GM19438 (cell line): ENCODE measurements around the gene NOC2L.
"Not testable (repeated sequence)": the region's sequence is repeated elsewhere in the genome, so short reads cannot be mapped to it uniquely, and the experiment has no call there.

Experiments used
- ATAC-seq: cut with Tn5 transposase; IDR thresholded peaks from one replicate; pipeline ENCODE4 v1.9.1; 2021; ENCODE audit warnings: low read depth; ENCODE audit not compliant: unreplicated experiment

Gene NOC2L

DNA sequence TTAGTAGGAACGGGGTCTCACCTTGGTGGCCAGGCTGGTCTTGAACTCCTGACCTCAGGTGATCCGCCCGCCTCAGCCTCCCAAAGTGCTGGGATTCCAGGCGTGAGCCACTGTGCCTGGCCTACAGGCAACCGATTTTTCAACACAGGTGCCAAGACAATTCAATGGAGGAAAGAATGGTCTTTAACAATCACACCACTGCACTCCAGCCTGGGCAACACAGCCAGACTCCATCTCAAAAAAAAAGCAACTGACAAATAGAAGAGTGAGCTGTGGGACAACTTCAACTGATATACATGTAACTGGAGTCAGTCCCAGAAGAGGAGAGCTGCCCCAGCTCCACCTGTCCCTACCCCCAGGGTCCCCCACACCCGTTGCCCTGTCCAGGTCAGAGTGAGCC lies 35.5 kb upstream of the NOC2L start:
- ATAC-seq: not testable (repeated sequence)

DNA sequence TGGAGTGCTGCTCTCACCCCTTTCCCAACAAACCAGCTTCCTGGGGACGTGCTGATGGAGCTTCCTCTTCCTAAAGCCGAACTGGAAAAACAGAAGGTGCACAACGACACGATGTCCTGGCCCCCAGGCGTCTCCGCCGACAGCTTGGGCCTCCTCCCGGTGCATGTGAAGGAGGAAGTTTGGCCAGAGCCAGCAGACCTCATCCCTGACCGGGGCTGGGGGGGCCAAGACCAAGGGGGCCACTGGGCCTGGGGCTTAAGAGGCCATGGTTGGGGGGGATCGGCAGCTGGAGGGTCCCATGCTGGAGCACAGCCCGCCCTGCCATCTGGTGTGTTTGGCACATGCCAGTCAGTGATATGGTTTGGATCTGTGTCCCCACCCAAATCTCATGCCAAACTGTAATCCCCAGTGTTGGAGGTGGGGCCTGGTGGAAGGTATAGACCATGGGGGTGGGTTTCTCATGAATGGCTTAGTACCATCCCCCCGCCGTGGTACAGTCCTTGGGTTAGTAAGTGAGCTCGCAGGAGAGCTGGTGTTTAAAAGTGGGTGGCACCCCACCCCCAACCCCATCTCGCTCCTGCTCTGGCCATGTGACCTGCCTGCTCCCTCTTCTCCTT lies 34.4 kb upstream of the NOC2L start:
- ATAC-seq: no peak

DNA sequence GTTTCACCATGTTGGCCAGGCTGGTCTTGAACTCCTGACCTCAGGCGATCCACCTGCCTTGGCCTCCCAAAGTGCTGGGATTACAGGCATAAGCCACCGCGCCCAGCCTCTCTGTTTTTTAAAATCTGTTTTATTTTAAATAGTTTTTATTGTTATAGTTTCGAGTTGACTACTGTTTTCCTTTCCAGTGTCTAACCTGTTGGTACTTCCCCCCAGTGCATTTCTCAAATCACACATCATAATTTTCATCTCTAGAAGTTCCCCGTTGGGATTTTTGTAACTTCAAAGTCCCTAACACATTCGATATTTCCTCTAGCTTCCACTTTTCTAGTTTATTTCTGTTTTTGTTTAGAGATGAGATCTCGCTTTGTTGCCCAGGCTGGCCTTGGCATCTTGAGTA lies 33.3 kb upstream of the NOC2L start:
- no peak for ATAC-seq

DNA sequence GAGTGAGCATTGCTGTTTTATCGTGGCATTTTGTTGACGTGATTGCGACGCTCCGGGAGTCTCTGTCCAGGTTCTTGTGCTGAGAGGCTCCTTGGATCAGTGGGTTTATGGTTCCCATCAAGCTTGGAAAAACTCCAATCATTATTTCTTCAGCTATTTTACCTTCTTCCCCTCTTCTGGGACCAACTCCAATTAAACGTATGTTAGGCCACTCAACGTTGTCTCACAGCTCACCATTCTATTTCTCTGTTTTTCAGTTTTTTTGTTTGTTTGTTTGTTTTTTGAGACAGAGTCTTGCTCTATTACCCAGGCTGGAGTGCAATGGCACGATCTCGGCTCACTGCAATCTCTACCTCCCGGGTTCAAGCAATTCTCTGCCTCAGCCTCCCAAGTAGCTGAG lies 32.8 kb upstream of the NOC2L start:
- no peak for ATAC-seq

DNA sequence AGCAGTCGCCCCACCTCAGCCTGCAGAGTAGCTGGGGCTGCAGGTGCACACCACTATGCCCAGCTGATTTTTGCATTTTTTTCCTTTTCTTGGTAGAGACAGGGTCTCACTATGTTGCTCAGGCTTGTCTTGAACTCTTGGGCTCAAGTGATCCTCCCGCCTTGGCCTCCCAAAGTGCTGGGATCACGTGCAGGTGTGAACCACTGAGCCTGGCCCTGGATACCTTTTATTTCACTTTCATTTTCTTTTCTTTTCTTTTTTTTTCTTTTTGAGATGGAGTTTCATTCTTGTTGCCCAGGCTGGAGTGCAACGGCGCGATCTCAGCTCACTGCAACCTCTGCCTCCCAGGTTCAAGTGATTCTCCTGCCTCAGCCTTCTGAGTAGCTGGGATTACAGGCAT lies 32.2 kb upstream of the NOC2L start:
- ATAC-seq: not testable (repeated sequence)

DNA sequence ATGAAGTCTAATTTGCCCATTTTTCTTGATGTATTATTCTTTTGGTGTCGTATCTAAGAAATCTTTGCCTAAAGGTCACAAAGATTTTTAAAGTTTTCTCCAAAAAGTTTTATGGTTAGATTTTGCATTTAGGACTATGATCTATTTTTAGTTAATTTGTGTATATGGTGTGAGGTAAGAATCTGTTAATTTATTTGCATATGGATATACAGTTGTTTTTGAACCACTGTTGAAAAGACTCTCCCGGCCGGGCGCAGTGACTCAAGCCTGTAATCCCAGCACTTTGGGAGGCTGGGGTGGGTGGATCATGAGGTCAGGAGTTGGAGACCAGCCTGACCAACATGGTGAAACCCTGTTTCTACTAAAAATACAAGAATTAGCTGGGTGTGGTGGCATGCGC lies 29.0 kb upstream of the NOC2L start:
- not testable (repeated sequence) for ATAC-seq

DNA sequence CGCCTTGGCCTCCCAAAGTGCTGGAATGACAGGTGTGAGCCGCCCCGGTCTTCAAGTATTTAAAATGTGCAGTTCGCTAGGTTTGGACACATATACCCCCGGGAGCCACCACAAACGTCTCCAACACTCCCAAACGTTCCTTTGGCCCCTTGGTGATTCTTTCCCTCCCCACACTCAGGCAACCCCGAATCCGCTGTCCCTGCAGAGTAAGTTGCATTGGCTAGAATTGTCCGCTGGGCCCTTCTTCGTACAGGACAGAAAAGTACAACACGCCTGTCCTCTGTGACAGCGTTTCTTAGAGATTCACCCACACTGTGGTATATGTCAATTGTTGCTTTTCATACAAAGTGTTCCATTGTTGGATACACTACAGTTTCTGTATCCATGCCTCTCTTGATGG lies 26.1 kb upstream of the NOC2L start:
- ATAC-seq: no peak

DNA sequence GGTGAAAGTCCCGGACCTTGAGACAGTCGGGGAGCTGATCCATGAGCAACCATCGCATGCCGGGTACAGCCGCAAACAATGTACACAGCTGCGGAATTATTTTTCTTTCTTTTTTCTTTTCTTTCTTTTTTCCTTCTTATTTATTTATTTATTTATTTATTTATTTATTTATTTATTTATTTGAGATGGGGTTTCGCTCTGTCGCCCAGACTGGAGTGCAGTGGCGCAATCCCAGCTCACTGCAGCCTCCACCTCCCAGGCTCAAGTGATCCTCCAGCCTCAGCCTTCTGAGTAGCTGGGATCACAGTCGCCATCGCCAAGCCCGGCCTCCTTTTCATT lies 25.4 kb upstream of the NOC2L start:
- no peak for ATAC-seq

DNA sequence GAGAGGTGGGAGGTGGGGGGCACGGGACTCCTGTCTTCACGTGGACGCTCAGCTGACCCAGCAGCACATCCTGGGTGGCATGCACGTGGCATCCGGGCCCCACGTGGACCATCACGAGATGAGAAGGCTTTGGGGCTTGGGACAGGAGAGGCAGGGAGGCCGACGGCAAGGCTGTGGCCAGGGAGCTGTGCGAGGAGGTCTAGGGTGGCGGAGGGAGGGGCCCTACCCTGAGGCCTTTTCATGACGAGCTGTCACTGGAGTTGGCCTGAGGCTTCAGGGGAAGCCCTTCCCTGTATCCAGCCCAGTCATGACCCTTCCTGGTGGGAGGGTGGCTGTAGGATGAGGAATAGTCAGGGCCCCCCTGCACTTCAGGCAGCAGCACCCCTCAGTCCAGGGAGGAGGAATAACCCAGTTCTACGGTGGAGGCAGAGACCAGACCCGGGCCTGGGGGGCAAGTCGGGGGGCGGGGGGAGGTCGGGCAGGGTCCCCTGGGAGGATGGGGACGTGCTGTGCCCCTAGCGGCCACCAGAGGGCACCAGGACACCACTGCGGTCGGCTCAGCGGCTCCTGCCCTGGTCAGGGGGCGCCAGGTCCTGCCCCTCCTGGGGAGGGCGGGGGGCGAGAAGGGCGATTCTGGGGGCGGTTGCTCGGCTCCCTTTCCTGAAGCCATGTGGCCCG lies 24.9 kb upstream of the NOC2L start:
- no peak for ATAC-seq

DNA sequence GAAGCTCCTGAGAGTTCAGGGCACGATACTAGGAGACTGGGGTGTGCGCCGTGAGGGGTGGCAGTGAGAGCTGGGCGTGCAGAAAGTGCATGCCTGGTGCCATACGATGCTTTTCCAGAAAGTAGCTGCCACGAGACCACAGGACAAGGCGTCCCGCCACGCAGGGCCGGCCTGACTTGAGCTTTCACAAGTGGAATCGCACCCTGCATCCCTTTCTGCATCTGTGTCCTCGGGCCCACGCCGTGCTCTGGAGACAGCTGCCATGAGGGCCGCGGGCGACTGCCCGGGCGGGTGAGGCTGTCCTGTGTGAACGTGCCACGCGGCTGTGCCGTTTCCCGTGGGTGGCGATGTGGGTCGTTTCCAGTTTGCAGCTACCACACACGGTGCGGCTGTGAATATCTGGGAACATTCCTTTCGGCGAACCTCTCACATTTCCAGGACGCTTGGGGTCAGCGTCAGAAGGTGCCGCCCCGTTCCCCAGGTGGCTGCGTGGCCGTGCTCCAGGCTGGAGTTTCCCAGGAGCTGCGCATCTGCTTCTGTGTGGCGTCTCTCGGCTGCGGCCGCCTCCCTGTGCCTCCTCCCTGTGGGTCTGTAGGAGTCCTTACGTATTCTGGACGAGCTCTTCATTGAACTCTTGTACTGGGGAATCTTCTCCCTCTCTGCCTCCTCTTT lies 23.8 kb upstream of the NOC2L start:
- ATAC-seq: no peak

DNA sequence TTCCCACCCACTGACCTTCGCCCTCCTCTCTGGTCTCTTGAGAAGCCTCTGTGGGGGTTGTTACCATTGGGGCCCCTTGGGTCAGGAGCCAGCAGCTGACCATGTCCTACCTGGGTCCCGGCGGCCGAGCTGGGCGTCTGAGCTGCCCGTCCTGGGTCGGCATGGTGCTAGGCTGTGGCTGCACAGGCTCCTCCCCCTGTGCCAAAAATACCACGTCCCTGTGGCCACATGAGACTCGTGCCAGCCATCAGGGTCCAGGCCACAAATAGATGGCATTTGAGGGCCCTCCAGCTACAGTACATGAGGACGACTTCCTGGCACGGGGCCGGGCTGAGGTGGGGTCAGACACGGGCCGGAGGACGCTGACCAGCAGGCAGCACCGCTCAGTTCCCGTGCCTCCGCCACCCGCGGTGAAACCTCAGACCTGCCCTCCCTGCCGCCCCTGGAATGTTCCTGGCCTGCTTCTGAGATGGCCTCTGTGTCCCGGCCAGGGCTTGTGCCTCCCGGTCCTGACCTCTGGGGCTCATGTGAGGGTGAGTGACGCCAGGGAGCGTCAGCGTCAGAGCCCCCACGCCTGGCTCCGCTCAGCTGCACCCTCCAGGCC lies 23.0 kb upstream of the NOC2L start, which contains the start of gene PERM1:
Gene PERM1, minus strand, starts transcription at position 139 of the 604 bp plus-strand sequence. CDS start 1,064 bp downstream, outside the sequence.
- ATAC-seq: no peak

DNA sequence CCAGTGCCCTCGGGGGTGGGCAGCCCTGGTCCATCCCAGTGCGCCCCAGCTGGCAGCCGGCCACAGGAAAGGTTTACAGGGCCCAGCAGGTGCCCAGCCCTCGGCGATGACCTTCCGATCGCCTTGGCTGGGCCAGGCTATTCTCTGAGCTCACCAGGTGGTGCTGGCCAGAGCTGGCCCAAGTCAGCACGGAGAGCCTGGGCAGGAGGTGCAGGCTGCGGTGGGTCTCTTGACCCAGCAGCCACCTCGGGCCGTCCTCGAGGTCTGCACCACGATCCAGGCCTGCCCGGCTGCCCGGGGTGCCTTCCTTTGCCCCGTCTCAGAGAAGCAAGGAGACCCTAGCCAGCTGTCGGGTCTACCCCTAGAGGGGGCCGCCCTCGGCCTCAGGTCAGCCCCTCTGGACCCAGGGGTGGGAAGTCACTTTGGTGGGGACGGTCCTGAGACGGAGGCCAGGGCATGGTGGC lies 22.5 kb upstream of the NOC2L start:
- no peak for ATAC-seq

DNA sequence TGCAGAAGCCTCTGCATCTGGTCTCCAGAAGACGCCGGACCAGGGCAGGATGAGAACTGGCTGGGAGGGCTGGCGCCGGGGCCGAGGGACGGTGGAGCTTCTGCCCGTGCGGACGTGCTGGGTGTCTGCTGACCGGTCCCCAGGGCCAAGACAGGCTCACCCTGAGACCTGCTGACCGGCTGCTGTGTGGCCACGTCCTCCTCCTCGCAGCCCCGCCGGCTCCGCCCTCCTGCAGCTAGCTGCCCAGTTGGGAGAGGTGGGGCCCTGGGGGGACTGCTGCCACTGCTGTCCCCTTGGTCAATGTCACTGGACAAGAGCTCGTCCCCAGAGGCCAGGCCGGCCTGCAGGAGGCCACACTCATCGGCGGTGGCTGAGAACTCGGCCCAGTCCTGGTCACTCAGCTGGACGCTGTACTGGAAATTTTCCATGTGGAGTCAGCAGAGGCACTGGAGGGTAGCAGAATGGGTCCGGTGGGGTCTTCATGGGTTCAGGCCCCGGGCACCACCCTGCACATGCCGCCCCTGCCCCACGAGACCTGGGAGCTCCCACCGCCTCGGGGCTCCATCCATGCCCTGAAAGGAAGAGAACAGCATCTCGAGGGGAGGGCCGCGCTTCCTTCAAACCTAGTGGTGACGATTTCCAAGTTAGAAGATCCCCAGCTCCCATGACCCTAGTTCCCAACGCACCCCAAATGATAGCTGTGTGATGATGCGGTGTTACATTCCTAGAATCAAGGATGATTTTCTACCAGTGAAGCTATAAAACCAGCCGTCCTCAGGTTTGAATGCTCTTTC lies 21.7 kb upstream of the NOC2L start:
- ATAC-seq: no peak

DNA sequence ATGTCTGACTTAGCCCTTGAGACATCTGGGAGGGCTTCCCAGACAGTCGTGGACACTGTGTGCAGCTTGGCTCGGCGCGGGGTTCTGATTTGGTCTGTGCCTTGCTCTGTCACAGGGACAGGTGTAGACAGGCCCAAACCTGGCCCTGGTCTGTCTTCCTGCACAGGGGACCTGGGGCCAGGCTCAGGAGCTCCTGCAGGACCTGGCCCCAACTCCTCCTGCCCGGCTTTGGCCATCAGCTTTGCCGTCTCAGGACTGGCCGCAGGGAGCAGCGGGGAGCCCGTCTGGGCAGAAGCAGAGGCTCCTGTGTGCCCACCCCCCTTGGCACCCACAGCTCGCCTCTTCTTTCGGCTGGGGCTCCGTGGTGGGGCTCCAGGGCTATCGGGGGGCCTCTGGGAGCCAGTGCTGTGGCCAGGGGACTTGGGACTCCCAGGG lies 21.1 kb upstream of the NOC2L start:
- no peak for ATAC-seq

DNA sequence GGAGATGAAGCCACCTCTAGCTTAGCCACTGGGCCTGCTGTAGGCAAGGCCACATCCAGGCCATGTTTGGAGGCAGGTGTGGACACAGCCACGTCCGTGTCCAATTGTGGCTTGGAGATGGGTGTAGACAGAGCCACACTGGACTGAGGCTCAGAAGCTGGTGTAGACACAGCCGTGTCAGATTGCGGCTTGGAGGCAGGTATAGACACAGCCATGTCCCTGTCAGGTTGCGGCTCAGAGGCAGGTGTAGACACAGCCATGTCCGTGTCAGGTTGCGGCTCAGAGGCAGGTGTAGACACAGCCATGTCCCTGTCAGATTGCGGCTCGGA lies 20.7 kb upstream of the NOC2L start:
- no peak for ATAC-seq

DNA sequence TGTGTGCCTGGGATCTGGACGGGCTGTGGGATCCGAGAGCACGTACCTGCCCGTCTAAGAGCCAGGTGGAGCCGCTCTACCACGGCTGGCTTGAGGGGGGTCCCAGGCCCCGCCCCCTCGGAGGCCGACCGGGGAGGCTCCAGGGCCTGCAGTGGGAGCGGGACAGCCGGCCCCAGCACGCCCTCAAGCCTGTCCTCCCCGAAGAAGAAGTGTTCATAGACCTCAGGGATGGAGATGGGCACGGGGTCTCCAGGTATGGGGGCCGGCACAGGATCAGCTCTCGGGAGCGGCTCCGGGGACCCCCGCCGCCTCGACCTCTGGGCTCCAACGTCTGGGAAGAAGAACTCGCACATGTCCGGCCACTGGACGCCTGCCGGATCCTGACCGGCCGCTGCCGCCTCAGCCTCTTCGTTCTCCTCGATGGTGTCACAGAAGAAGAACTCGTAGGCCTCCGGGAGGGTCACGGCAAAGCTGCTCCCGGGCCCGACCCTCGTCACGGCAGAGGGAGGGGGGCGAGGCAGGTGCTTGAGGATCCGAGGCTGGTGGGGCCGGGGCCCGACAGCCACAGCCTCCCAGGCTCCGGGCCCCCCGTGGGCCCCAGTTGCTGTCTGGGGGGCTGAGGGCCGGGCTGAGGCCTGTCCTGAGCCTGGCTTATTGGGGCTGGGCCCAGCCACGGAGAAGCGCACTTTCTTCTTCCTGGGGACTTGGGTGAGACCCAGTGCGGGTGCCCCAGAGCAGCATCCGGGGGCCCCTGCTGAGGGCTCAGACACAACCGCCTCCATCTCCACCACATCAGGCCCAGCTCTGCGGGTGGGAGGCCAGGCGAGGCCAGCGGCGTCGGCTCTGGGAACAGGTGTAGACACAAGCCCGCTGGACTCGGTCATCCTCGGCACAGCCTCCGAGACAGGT lies 20.0 kb upstream of the NOC2L start:
- ATAC-seq: no peak

DNA sequence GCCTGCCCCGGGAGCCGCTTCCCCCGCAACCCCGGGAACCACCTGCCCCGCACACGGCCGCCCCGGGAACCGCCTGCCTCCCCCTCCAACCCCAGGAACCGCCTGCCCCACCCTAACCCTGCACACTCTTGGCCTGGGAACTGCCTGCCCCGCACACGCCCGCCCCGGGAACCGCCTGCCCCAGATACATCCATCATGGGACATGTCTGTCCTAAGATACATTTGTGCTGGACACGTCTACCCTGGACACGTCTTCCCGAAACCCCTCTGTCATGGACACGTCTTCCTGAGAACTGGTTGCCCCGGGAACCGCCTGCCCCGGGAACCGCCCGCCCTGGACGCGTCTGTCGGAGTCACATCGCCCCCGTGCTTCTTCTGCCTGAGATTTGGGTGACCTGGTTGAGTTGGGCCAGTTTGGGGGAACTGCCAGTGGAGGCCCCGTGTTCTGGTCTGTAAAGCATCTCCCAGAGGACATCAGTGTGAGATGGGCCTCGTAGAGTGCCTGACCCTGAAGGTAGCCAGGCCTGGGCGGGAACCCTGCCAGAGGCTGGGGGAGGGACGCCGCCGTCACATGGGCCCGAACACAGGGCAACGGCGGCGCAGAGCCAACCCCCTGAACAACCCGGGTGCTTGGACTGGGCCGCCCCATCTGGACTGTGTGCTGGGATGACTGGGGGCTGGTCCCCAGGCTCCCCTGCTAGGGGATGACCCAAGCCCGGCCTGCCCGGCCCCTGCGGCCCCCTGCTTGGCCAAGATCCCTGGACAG lies 19.2 kb upstream of the NOC2L start:
- ATAC-seq: no peak

DNA sequence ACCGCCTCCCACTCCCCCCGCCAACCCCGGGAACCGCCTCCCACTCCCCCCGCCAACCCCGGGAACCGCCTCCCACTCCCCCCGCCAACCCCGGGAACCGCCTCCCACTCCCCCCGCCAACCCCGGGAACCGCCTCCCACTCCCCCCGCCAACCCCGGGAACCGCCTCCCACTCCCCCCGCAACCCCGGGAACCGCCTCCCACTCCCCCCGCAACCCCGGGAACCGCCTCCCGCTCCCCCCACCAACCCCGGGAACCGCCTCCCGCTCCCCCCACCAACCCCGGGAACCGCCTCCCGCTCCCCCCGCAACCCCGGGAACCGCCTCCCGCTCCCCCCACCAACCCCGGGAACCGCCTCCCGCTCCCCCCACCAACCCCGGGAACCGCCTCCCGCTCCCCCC lies 17.7 kb upstream of the NOC2L start:
- ATAC-seq: not testable (repeated sequence)
